GM03348 (cell line): ENCODE data around the gene SLC6A6.
"Not testable (repeated sequence)": the region's sequence is repeated elsewhere in the genome, so short reads cannot be mapped to it uniquely, and the experiment has no call there.

Experiments
- DNase-seq: peaks from one replicate; pipeline ENCODE4 v3.0.0; 2012; ENCODE audit warnings: low spot score

Gene SLC6A6

GRCh38 chr3:14398797-14399106 lies 3.7 kb upstream of the SLC6A6 start:
- DNase-seq: no peak

- no peak for DNase-seq
These were observed 608 bp upstream of the SLC6A6 start for GRCh38 chr3:14401692-14402303.

DNA sequence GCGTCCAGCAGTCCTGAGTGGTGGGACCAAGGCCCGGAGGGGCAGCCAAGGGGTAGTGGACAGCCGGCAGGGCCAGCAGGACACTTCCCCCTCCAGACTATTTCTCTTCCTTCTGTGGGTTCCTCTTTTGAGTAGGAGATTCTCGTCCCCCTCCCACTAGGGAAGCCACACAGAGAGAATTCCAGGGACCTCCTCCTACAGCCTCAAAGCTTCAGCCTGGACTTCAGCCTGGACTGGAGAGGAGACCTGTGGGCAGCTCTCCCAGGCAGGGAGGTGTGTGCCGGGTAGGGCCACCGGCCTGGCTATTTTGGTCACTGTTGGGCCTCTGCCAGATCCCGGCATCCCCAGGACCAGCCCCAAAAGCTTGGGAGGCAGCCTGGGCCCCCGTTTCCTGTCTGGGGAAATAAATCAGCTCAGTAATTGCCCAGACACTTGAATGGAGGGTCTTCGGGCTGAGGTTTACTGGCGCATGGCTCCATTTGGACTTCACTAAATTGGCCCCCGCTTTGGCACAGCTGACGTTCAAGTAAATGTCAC lies 1.3 kb downstream of the SLC6A6 start:
- peak; percentile 64 for DNase-seq

GRCh38 chr3:14404186-14404585 lies 1.8 kb downstream of the SLC6A6 start:
- no peak for DNase-seq

GRCh38 chr3:14404631-14405359 lies 2.4 kb downstream of the SLC6A6 start:
- DNase-seq: no peak

GRCh38 chr3:14405360-14406238 lies 3.2 kb downstream of the SLC6A6 start:
- peak; percentile 37 for DNase-seq

- DNase-seq: no peak
These were observed 3.9 kb downstream of the SLC6A6 start for GRCh38 chr3:14406336-14406735.

DNA sequence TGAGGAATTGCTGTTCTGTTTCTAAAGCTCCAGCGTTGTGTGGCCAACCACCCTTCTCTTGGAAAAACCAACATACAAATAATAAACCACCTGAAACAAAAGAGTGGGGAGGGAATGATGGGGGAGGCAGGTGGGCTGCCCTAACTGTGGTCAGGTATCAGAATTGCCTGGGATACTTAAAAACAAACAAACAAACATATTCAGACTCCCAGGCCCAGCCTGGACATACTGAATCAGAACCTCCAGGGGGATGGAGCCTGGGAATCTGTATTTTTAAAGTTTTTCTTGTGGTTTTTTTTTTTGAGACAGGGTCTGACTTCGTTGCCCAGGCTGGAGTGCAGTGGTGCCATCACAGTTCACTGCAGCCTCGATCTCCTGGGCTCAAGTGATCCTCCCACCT lies 4.4 kb downstream of the SLC6A6 start:
- DNase-seq: no peak

- no peak for DNase-seq
These were observed 4.8 kb downstream of the SLC6A6 start for GRCh38 chr3:14407203-14407602.

DNA sequence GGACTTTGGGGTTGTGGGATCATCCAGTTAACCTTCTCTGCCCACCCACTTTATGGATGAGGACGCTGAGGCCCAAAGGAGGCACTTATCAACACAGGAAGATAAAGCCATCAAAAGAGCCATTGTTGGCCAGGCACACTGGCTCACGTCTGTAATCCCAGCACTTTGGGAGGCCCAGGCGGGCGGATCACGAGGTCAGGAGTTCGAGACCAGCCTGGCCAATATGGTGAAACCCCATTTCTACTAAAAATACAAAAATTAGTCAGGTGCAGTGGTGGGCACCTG lies 7.3 kb downstream of the SLC6A6 start:
- not testable (repeated sequence) for DNase-seq

DNA sequence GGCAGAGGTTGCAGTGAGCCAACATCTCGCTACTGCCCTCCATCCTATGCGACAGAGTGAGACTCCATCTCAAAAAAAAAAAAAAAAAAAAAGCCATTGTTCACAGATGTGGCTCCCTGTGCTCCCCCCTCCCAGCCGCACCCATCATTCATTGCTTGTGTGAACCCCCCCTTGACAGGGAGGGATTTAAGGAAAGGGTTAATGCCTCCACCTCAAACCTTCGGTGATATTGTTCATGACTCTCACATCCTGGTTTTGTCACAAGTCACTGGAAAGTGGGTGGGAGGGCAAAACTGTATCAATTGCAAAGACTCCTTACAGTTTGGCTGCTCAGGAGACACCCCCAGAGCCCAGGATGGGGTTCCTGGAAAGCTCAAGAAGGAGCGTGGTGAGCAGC lies 7.7 kb downstream of the SLC6A6 start:
- DNase-seq: no peak

GRCh38 chr3:14410503-14411165 lies 8.2 kb downstream of the SLC6A6 start:
- DNase-seq: peak; percentile 90

- DNase-seq: no peak
These were observed 8.7 kb downstream of the SLC6A6 start for GRCh38 chr3:14411166-14411526.

- DNase-seq: no peak
These were observed 9.6 kb downstream of the SLC6A6 start for GRCh38 chr3:14411988-14412387.

GRCh38 chr3:14412831-14413380 lies 10.5 kb downstream of the SLC6A6 start:
- DNase-seq: no peak

DNA sequence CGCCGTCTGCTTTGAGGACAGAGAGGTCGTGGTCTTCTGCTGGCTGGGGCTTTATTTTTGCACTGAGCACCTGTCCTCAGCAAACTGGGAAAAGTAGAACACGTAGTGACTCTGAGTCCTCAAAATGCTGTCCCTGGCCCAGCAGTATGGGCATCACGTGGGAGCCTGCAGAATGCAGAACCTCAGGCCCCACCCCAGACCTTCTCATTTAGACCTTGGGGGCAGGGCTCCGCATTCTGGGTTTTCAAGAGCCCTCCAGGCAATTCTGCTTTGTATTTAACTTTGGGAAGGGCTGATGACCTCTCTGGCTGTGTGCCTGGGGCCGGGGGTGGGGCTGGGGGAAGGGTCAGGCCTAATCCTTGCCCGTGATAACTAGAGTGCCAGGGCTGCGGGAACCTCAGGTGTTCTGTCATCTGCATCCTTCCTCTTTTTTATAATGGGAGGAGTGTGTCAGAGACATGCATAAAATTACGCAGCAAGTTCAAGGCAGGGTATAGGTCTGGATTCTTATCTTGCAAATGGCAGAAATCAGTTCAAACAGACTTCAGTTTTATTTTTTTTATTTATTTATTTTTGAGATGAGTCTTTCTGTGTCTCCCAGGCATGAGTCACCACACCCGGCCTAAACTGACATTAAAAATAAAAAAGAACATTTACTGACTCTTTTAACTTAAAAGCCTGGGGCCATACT lies 11.1 kb downstream of the SLC6A6 start:
- peak; percentile 42 for DNase-seq

DNA sequence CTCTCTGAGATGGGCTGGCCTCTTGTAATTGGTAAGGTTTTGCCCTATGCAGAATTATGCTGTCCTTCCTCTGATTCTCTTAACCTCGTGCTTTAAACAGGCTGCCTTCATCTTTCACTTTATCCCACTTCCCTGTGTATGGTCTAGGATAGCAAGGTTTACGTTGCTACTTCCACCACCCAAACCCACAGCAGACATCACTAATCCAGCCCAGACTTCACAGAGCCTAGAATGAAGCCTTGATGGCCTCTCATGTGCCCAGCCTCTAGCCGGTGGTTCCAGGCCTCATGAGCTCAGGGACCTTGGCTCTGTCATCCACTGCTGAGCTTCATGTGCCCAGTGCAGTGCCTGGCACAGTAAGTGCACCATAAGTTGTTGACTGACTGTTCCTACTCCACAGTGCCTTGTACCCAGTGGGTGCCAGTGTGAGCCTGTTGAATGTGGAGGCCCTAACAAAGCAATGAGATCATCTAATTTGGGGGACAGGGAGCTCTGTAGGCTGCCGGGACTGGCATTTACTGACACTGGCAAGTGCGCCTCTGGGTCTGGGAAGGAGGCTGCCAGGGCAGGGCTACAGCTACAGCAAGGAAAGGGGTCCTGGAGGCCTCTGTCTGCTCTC lies 12.5 kb downstream of the SLC6A6 start:
- no peak for DNase-seq

- no peak for DNase-seq
These were observed 13.1 kb downstream of the SLC6A6 start for GRCh38 chr3:14415501-14415900.

- DNase-seq: no peak
These were observed 14.0 kb downstream of the SLC6A6 start for GRCh38 chr3:14416453-14416852.

- no peak for DNase-seq
These were observed 16.2 kb downstream of the SLC6A6 start for GRCh38 chr3:14418296-14419250.
